Right lobe of liver (tissue), 6 donors: Measurements from ENCODE around the gene GDNF. TPM values are rescaled to one million over a fixed set of nuclear protein-coding genes. Genes with fewer than 3 reads are reported as not detected.

Source experiments
- ATAC-seq, 4 donors: fragments of 200-7000 bp; cut with Tn5 transposase; one replicate each; pipeline ENCODE4 v1.9.1; 2020; ENCODE audit warnings: mild to moderate bottlenecking in 4 of 4, moderate library complexity in 4 of 4
- DNase-seq, 3 donors: peaks; one replicate each; pipeline ENCODE4 v3.0.0-alpha.2; 2020
- H3K27ac ChIP-seq, 3 donors: fragments of 200-600 bp; one replicate each; pipeline ENCODE4 v1.8.0; 2022
- H3K27me3 ChIP-seq, 2 donors: fragments of 200-600 bp; one replicate each; pipeline ENCODE4 v1.8.0; 2022
- H3K36me3 ChIP-seq, 4 donors: fragments of 200-600 bp; sonication (generic) in 1 of 4; one replicate each; pipeline versions ENCODE4 v1.5.1 to v1.8.0; 2017 to 2022; ENCODE audit warnings: control low read depth in 1 of 4
- H3K4me1 ChIP-seq, 4 donors: fragments of 200-600 bp; sonication (generic) in 1 of 4; one replicate each; pipeline versions ENCODE4 v1.5.1 to v1.8.0; 2017 to 2022; ENCODE audit warnings: control low read depth in 1 of 4
- H3K4me3 ChIP-seq, 3 donors: fragments of 200-600 bp; one replicate each; pipeline ENCODE4 v1.8.0; 2022
- H3K9me3 ChIP-seq, 4 donors: fragments of 200-600 bp; sonication (generic) in 1 of 4; one replicate each; pipeline versions ENCODE4 v1.5.1 to v1.8.0; 2017 to 2022; ENCODE audit warnings: control low read depth in 1 of 4
- CTCF ChIP-seq, 4 donors: fragments of 200-600 bp in 3 of 4; fragments of 450-650 bp in 1 of 4; IDR thresholded peaks; one replicate each; pipeline versions ENCODE4 v1.5.1 to v1.8.0; 2016 to 2022; ENCODE audit warnings: antibody characterized with exemption in 4 of 4, mild to moderate bottlenecking in 2 of 4
- POLR2A ChIP-seq: fragments of 450-650 bp; IDR thresholded peaks from one replicate; pipeline ENCODE4 v1.6.1; 2017; ENCODE audit warnings: antibody characterized with exemption, mild to moderate bottlenecking
- WGBS: methylation state at CpG from one replicate; pipeline ENCODE4 v1.1.6; 2018; ENCODE audit warnings: low coverage, low lambda C conversion rate; ENCODE audit not compliant: insufficient coverage; ENCODE audit errors: missing lambda C conversion rate; 5-methylcytosine and 5-hydroxymethylcytosine counted together
- intact Hi-C, 2 donors: fragments of 100-400 bp; cut with DNase I; formaldehyde crosslinking; loops; one replicate each; pipeline versions ENCODE4 v1.11.2 to v1.14.1; 2022
- total RNA-seq, 6 experiments: library from RNA; depleted of rRNA in 2 of 6; stranded (reverse); fragments of >200 nt in 2 of 6; fragmentation: NEBNext Ultra II Directional in 3 of 6; extraction: Animal tissue kit (Norgen Biotek cat#: 25700) in 3 of 6; gene quantifications; one replicate each; pipeline versions ENCODE4 v1.1.0 to v1.2.4, GENCODE V29; 2016 to 2023
- donor health status: DM: no; HTN: yes; CAD: no.
- donor health status: DM: no; HTN: no; CAD: no.
- donor health status: DM: no; HTN: no; CAD: no.
- donor health status: DM: no; HTN: yes; CAD: no.
- donor health status: DM: no; HTN: yes; CAD: no.

GDNF gene
- total RNA-seq, 6 experiments from 2014 or later: 0.15 to 0.47 (median 0.26) TPM

GRCh38 chr5:37840053-37841034 lies 503 bp upstream of the GDNF start:
- H3K4me1 ChIP-seq: peaks cover 0 to 41% (median 5%) of the 10 kb centered on the region in 4 donors
- 22% methylated on average over 12 of the region's 76 CpGs for WGBS
- peak overlapping the region; percentile 34 to 57 (median 46) for H3K4me3 ChIP-seq
- H3K27ac ChIP-seq: no peak overlapping the region
- H3K27me3 ChIP-seq: peaks cover 0 to 12% of the 10 kb centered on the region in 2 donors
- DNase-seq (peak in 2 of 3 donors; percentile 58 to 71), ATAC-seq (peak; percentile 55 to 70 (median 66))
- TF ChIP-seq CTCF (IDR thresholded peaks at IDR 0.05): peak in 3 of 4 donors; percentile 23 to 33 (median 23)
- peak; percentile 29 for TF ChIP-seq POLR2A
- no peaks in the 10 kb centered on the region for H3K9me3 ChIP-seq
- no peaks in the 10 kb centered on the region for H3K36me3 ChIP-seq
- intact Hi-C loops: no loop called here

- DNase-seq: no peak
- no peaks in the 10 kb centered on the region for H3K9me3 ChIP-seq
- intact Hi-C loops: loop anchor here in 1 of 2 donors (5.0 kb wide), 1 partner anchor 353 kb away; no protein-coding TSS in a partner anchor
- H3K27ac ChIP-seq: no peak overlapping the region
- H3K36me3 ChIP-seq: no peaks in the 10 kb centered on the region
- ATAC-seq: peak in 1 of 4 donors; percentile 7
- peaks cover 0 to 41% (median 5%) of the 10 kb centered on the region in 4 donors for H3K4me1 ChIP-seq
- peaks cover 0 to 12% of the 10 kb centered on the region in 2 donors for H3K27me3 ChIP-seq
- WGBS: 6% methylated on average over 12 of the region's 21 CpGs
- TF ChIP-seq CTCF (IDR thresholded peaks at IDR 0.05) (no peak), POLR2A (no peak)
- peak overlapping the region; percentile 34 to 57 (median 46) for H3K4me3 ChIP-seq
Measured at GRCh38 chr5:37838933-37839341, 904 bp downstream of the GDNF start.

GRCh38 chr5:37838152-37838932 lies 1.5 kb downstream of the GDNF start:
- H3K4me1 ChIP-seq: peaks cover 0 to 41% (median 5%) of the 10 kb centered on the region in 4 donors
- H3K27ac ChIP-seq: no peak overlapping the region
- 3% methylated on average over 32 of the region's 47 CpGs for WGBS
- intact Hi-C loops: loop anchor here in 1 of 2 donors (5.0 kb wide), 1 partner anchor 354 kb away; no protein-coding TSS in a partner anchor
- peak overlapping the region in 2 of 3 donors; percentile 46 to 57 for H3K4me3 ChIP-seq
- TF ChIP-seq POLR2A (no peak), CTCF (IDR thresholded peaks at IDR 0.05) (peak in 1 of 4 donors; percentile 6)
- DNase-seq: no peak
- ATAC-seq: peak in 2 of 4 donors; percentile 9 to 11
- H3K27me3 ChIP-seq: peaks cover 0 to 12% of the 10 kb centered on the region in 2 donors
- no peaks in the 10 kb centered on the region for H3K36me3 ChIP-seq
- no peaks in the 10 kb centered on the region for H3K9me3 ChIP-seq

GRCh38 chr5:37837414-37838032 lies 2.3 kb downstream of the GDNF start:
- no peaks in the 10 kb centered on the region for H3K9me3 ChIP-seq
- intact Hi-C loops: loop anchor here (2.0 to 5.0 kb wide), 2 partner anchors 355 to 357 kb away; no protein-coding TSS in a partner anchor
- peaks cover 0 to 12% of the 10 kb centered on the region in 2 donors for H3K27me3 ChIP-seq
- H3K36me3 ChIP-seq: no peaks in the 10 kb centered on the region
- DNase-seq: peak; percentile 79 to 85 (median 80)
- TF ChIP-seq CTCF (IDR thresholded peaks at IDR 0.05) (peak; percentile 80 to 90 (median 86)), POLR2A (no peak)
- H3K27ac ChIP-seq: no peak overlapping the region
- peaks cover 0 to 41% (median 5%) of the 10 kb centered on the region in 4 donors for H3K4me1 ChIP-seq
- 4% methylated on average over 26 of the region's 38 CpGs for WGBS
- peak overlapping the region; percentile 31 to 57 (median 33) for H3K4me3 ChIP-seq
- ATAC-seq: peak; percentile 86 to 92 (median 87)
